SH-SY5Y (cell line): ENCODE results near the gene ENTREP1.

Source experiments
- GATA2 ChIP-seq: IDR thresholded peaks from 2 replicates; pipeline ENCODE4 v1.6.1; 2011; ENCODE audit warnings: mild to moderate bottlenecking, low read depth, low read length
- GATA3 ChIP-seq: IDR thresholded peaks from 2 replicates; pipeline ENCODE4 v1.6.1; 2011; ENCODE audit warnings: low read depth, mild to moderate bottlenecking, low read length, moderate library complexity

DNA sequence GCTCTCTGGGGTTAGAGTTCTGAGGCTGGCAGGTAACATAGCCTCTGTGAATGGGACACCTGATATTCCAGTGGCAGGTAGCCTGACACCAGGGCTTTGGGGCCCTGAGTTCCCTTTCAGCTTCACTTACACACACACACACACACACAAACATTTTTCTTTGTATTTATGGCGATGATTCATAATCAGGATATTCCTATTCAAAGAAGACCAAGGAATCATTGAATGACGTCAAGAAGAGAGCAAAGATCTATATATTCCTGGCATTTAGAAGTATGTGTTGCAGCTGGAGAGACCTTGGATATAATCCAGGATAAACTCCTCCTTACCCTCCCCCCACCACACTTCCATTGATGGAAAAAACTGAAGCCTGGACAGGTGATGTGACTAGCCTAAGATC, 7.9 kb upstream of the ENTREP1 start:
- no peak for TF ChIP-seq GATA3
- TF ChIP-seq GATA2, result no peak
